Cardiac muscle cell (in vitro differentiated cells and primary cell): ENCODE data around the gene ALDOB. TPM values are rescaled to one million over a fixed set of nuclear protein-coding genes. Genes with fewer than 3 reads are reported as not detected.

Experiments used
- DNase-seq, 2 donors: peaks; one replicate each; pipeline versions ENCODE4 v3.0.0 to v3.0.0-alpha.2; 2010 to 2017; ENCODE audit warnings: low read depth in 1 of 2, low spot score in 1 of 2
- H3K27ac ChIP-seq: fragments of 200-600 bp; sonication (generic); 2 replicates; pipeline ENCODE4 v1.5.1; 2016
- H3K27me3 ChIP-seq: fragments of 200-600 bp; sonication (generic); 2 replicates; pipeline ENCODE4 v1.6.0; 2016; ENCODE audit warnings: control low read depth
- H3K36me3 ChIP-seq: fragments of 200-600 bp; sonication (generic); 2 replicates; pipeline ENCODE4 v1.5.1; 2016; ENCODE audit warnings: control low read depth
- H3K4me1 ChIP-seq: fragments of 200-600 bp; sonication (generic); 2 replicates; pipeline ENCODE4 v1.8.1; 2017; ENCODE audit warnings: low read depth, mild to moderate bottlenecking, mixed run types
- H3K4me3 ChIP-seq: fragments of 200-600 bp; sonication (generic); 2 replicates; pipeline ENCODE4 v1.5.1; 2016; ENCODE audit warnings: mild to moderate bottlenecking
- H3K9me3 ChIP-seq: fragments of 200-600 bp; sonication (generic); 2 replicates; pipeline ENCODE4 v1.5.1; 2017; ENCODE audit warnings: low read depth, mild to moderate bottlenecking, control low read depth
- polyA plus RNA-seq: library from polyadenylated mRNA; unstranded; fragments of >200 nt; fragmentation: Nextera tagmentation; extraction: Ambion mirVana; gene quantifications from 2 replicates; pipeline ENCODE4 v1.2.1, GENCODE V29; 2016
- total RNA-seq: library from RNA; depleted of rRNA; stranded (reverse); fragments of >200 nt; gene quantifications from 2 replicates; pipeline ENCODE4 v1.2.3, GENCODE V29; 2016
- TF ChIP-seq, protein P1 (sequence below): IDR thresholded peaks from 2 replicates; pipeline ENCODE4 v1.5.1; 2012; ENCODE audit warnings: low read depth, mild to moderate bottlenecking, low read length

The ALDOB gene
- total and polyA plus RNA-seq, 2 experiments from 2014 or later, result 0.26 TPM; not detected in 1

DNA sequence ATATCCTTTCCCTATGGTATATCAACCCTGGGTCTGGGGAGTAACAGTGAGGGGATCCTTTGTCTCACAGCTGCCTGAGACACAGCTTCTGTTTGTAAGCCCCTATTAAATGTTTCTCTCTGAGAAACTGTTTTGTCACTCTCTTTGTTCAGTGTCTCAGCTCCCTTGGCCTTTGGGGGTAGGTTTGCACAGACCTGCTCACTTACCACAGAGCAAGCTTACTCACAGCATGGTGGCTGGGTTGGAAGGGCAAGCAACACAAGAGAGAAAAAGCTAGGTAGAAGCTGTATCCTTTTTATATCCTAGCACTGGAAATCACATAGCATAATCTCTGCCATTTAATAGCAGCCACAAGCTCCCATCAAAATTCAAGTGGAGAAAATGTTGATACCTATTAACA, 55.3 kb downstream of the ALDOB start:
- DNase-seq, result no peak
- H3K4me3 ChIP-seq, result no peak overlapping the region

DNA sequence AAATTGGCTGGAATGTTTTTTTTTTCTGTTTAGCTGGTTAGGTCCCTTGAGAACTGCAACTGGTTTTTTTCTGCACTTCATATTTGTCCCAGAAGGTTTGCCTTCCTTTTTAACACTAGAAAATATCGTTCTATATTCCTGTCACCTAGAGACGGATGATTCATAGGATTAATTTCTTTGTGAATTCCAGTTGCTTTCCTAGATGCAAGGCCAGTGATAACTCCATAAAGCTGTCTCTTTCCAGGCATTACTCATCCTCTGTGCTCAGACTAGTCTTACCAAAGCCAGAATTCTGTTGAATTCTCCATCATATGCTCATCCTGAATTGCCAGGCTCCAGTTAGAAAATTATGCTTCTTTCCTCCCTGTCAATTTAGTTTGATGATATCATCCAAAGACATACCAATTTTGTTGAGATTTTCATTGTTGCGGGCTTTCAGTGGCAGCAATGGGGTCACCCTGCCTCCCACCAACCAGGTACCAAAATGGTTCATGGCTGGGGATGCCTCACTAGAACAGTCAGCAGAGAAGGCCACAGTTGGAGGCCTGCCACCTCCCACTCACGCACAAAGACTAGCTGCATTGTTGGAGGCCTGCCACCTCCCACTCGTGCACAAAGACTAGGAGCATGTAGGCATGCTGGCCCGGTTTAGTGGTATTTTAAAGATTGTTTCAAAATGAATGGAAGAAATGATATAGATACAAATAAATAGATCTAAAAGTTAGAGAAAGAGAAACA, 59.3 kb downstream of the ALDOB start:
- DNase-seq, result peak in 1 of 2 donors; percentile 83
- Histone ChIP-seq H3K27me3 (no peaks in the 10 kb centered on the region), H3K9me3 (no peaks in the 10 kb centered on the region), H3K36me3 (no peaks in the 10 kb centered on the region), H3K4me3 (no peak overlapping the region), H3K27ac (no peak overlapping the region), H3K4me1 (no peaks in the 10 kb centered on the region)
- TF ChIP-seq, protein P1, sequence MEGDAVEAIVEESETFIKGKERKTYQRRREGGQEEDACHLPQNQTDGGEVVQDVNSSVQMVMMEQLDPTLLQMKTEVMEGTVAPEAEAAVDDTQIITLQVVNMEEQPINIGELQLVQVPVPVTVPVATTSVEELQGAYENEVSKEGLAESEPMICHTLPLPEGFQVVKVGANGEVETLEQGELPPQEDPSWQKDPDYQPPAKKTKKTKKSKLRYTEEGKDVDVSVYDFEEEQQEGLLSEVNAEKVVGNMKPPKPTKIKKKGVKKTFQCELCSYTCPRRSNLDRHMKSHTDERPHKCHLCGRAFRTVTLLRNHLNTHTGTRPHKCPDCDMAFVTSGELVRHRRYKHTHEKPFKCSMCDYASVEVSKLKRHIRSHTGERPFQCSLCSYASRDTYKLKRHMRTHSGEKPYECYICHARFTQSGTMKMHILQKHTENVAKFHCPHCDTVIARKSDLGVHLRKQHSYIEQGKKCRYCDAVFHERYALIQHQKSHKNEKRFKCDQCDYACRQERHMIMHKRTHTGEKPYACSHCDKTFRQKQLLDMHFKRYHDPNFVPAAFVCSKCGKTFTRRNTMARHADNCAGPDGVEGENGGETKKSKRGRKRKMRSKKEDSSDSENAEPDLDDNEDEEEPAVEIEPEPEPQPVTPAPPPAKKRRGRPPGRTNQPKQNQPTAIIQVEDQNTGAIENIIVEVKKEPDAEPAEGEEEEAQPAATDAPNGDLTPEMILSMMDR, result no peak

More for the DNA sequence above, 55.3 kb downstream of the ALDOB start:
- Histone ChIP-seq H3K36me3 (no peaks in the 10 kb centered on the region), H3K9me3 (no peaks in the 10 kb centered on the region), H3K27me3 (no peaks in the 10 kb centered on the region), H3K4me1 (no peaks in the 10 kb centered on the region), H3K27ac (no peak overlapping the region)
- TF ChIP-seq, protein P1, result no peak

DNA sequence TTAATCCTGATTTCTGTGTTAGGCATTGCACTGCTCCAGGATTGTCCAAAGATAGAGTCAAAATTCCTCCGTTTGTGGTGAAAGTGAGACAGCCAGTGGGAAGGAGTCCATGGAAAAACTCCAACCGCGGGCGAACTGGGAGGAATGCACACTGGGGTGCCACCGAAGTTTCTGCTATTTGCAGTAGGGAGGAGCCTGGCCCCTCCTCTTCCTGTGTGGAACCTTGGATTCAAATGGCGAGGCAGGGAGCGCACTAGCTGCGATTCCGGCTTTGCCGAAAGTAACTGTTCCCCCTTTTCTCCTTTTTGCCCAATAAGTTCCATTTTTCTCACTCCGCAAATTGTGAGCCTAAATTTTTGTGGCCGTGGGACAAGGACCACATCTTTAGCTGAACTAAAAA, 60.0 kb downstream of the ALDOB start:
- TF ChIP-seq, protein P1, result no peak
- no peak overlapping the region for H3K27ac ChIP-seq

DNA sequence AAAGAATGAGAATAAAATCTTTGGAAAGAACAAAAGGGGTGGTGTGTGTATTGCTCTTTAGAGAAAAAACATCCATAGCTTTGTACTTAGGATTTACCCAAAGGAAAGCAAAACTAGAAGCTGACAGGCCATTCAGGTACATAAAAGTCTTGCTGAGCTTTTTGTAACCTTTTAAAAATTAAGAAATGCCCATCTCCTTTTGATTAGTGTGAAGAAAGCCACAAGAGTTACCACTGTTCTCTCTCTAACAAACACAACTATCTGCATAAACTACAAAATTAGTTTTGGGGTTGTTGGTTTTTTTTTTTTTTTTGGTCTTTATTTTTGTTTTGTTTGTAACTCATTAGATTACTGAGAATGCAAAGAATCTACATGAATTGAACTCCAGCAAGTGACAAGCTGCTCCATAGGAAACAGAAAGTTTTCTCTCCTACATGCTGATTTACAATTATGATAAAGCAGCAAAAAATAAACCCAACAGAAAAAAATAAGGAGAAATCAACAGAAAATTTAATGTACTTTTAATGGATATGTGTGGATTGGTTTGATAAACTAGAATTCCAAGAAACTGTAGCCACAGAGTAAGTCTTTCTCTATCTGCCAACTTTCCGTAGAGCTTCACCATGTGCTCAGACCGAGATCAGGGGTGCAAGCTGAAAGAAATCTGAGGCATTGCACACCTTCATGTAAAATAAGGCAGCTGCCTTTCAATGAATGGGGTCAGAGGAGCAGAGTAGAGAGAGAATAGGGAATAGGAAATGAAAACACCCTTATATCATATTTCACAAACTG, 63.1 kb downstream of the ALDOB start:
- H3K9me3 ChIP-seq, result no peaks in the 10 kb centered on the region
- H3K27ac ChIP-seq, result no peak overlapping the region
- no peaks in the 10 kb centered on the region for H3K36me3 ChIP-seq
- no peak overlapping the region for H3K4me3 ChIP-seq
- TF ChIP-seq, protein P1, result no peak
- no peaks in the 10 kb centered on the region for H3K4me1 ChIP-seq
- no peak for DNase-seq
- H3K27me3 ChIP-seq, result no peaks in the 10 kb centered on the region

More for the DNA sequence above, 60.0 kb downstream of the ALDOB start:
- no peaks in the 10 kb centered on the region for H3K4me1 ChIP-seq
- no peaks in the 10 kb centered on the region for H3K36me3 ChIP-seq
- peak in 1 of 2 donors; percentile 6 for DNase-seq
- H3K9me3 ChIP-seq, result no peaks in the 10 kb centered on the region
- no peaks in the 10 kb centered on the region for H3K27me3 ChIP-seq
- no peak overlapping the region for H3K4me3 ChIP-seq

DNA sequence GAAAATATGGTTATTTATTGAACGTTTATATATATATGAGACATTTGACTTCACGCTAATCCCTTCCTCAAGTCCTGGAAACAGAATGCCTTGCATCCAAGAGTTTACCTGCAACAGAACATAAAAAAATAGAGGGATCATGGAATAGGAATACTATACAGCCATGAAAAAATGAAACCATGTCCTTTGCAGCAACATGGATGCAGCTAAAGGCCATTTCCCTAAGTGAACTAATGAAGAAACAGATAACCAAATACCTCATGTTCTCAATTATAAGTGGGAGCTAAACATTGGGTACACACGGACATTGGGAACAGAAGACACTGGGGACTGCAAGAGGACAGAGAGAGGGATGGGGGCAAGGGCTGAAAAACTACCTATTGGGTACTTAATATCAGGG, 63.8 kb downstream of the ALDOB start:
- Histone ChIP-seq H3K4me3 (no peak overlapping the region), H3K4me1 (no peaks in the 10 kb centered on the region), H3K27me3 (no peaks in the 10 kb centered on the region), H3K27ac (no peak overlapping the region), H3K36me3 (no peaks in the 10 kb centered on the region), H3K9me3 (no peaks in the 10 kb centered on the region)
- DNase-seq, result no peak
- TF ChIP-seq, protein P1, result no peak

Other genes starting within 250 kb of the ALDOB start
- gene BAAT, start 50.8 kb downstream of the ALDOB start, total RNA-seq, result not detected in 2 replicates
- gene BAAT, start 50.8 kb downstream of the ALDOB start, polyA plus RNA-seq, result not detected in 2 replicates
- 9.1 and 11.2 TPM in 2 replicates for gene MRPL50, start 37.2 kb downstream of the ALDOB start, total RNA-seq
- gene MRPL50, start 37.2 kb downstream of the ALDOB start, polyA plus RNA-seq, result 23.5 and 24.5 TPM in 2 replicates
- gene ZNF189, start 36.9 kb downstream of the ALDOB start, total RNA-seq, result 15.6 and 20.3 TPM in 2 replicates
- gene ZNF189, start 36.9 kb downstream of the ALDOB start, polyA plus RNA-seq, result 5.8 and 8.4 TPM in 2 replicates
- gene RNF20, start 98.1 kb upstream of the ALDOB start, total RNA-seq, result 22.0 and 24.4 TPM in 2 replicates
- gene RNF20, start 98.1 kb upstream of the ALDOB start, polyA plus RNA-seq, result 30.2 and 38.7 TPM in 2 replicates
- gene PPP3R2, start 159.2 kb upstream of the ALDOB start, total RNA-seq, result not detected in 2 replicates
- not detected in 2 replicates for gene PPP3R2, start 159.2 kb upstream of the ALDOB start, polyA plus RNA-seq